Astrocyte (in vitro differentiated cells and primary cell): ENCODE measurements around the gene COLQ.

Source experiments
- CTCF ChIP-seq: IDR thresholded peaks from 2 replicates; pipeline ENCODE4 v1.5.1; 2011; ENCODE audit warnings: low read depth, mild to moderate bottlenecking, inconsistent platforms, low read length, moderate library complexity; ENCODE audit not compliant: insufficient read depth
- EZH2 ChIP-seq: IDR thresholded peaks from 2 replicates; pipeline ENCODE4 v1.6.1; 2012; ENCODE audit warnings: mild to moderate bottlenecking, low read length, inconsistent platforms; ENCODE audit not compliant: insufficient read depth

- no peak for TF ChIP-seq EZH2
- no peak for TF ChIP-seq CTCF
Measured at GRCh38 chr3:15505479-15506165, 15.9 kb downstream of the COLQ start.
